IPS-20b (cell line): ENCODE results near the gene GCFC2.
A peak's percentile ranks its signal among the peaks of the same experiment; 100 is the strongest.
"Not testable (repeated sequence)": the region's sequence is repeated elsewhere in the genome, so short reads cannot be mapped to it uniquely, and the experiment has no call there.

Source experiments
- H3K27ac ChIP-seq: one replicate; pipeline ENCODE4 v1.5.1; 2013; ENCODE audit warnings: low read length
- H3K27me3 ChIP-seq: 2 replicates; pipeline ENCODE4 v1.6.1; 2013; ENCODE audit warnings: mild to moderate bottlenecking, low read length, inconsistent platforms; ENCODE audit not compliant: insufficient read depth
- H3K36me3 ChIP-seq: 2 replicates; pipeline ENCODE4 v1.6.1; 2013; ENCODE audit warnings: low read depth, mild to moderate bottlenecking, inconsistent platforms, low read length, moderate library complexity; ENCODE audit not compliant: insufficient read depth
- H3K4me1 ChIP-seq: 2 replicates; pipeline ENCODE4 v1.6.1; 2013; ENCODE audit warnings: mild to moderate bottlenecking, control low read depth, inconsistent platforms, low read length, moderate library complexity; ENCODE audit not compliant: insufficient read depth
- H3K4me3 ChIP-seq: 2 replicates; pipeline ENCODE4 v1.5.1; 2013; ENCODE audit warnings: mild to moderate bottlenecking, low read length, inconsistent platforms
- H3K9ac ChIP-seq: 2 replicates; pipeline ENCODE4 v1.6.1; 2013; ENCODE audit warnings: low read depth, mild to moderate bottlenecking, inconsistent platforms, low read length, moderate library complexity
- H3K9me3 ChIP-seq: 2 replicates; pipeline ENCODE4 v1.6.1; 2013; ENCODE audit warnings: mild to moderate bottlenecking, low read depth, low read length, inconsistent platforms; ENCODE audit not compliant: insufficient read depth

GCFC2 gene

DNA sequence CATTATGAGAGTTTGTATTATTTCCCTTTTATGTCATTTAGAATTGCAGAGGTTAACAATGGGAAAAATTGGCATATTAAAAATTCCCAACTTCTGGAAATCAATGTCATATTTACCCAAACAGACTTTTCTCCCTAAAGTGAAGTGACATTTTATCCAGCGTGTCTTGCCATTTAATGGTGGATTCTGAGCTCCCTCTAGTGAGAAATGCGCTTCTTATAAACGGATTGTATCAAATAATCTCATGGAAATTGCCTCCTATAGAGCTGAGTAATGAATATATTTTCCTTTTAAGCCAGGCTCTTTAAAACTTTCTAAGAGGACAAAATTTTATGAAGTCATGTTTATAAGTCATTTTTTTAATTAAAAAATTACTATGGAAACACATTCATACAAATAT is 5.7 kb upstream of the GCFC2 start:
- H3K36me3 ChIP-seq: no peaks in the 10 kb centered on the region
- 0 out of 2 replicates have a peak, but pooled peaks cover 4% of the 10 kb centered on the region for H3K9me3 ChIP-seq
- no peak overlapping the region for H3K27ac ChIP-seq
- H3K27me3 ChIP-seq: no peaks in the 10 kb centered on the region
- no peak overlapping the region for H3K4me3 ChIP-seq
- no peaks in the 10 kb centered on the region for H3K4me1 ChIP-seq
- H3K9ac ChIP-seq: no peak overlapping the region

DNA sequence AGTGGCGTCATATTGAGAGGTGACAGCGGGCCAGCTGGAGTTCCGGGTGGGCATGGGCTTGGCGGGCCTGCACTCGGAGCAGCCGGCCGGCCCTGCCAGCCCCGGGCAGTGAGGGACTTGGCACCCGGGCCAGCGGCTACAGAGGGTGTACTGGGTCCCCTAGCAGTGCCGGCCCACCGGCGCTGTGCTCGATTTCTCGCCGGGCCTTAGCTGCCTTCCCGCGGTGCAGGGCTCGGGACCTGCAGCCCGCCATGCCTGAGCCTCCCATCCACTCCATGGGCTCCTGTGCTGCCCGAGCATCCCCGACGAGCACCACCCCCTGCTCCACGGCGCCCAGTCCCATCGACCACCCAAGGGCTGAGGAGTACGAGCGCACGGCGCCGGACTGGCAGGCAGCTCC is 875 bp upstream of the GCFC2 start:
- H3K27ac ChIP-seq, H3K4me3 ChIP-seq, H3K9me3 ChIP-seq, H3K27me3 ChIP-seq, H3K4me1 ChIP-seq, H3K36me3 ChIP-seq, H3K9ac ChIP-seq: not testable (repeated sequence)

DNA sequence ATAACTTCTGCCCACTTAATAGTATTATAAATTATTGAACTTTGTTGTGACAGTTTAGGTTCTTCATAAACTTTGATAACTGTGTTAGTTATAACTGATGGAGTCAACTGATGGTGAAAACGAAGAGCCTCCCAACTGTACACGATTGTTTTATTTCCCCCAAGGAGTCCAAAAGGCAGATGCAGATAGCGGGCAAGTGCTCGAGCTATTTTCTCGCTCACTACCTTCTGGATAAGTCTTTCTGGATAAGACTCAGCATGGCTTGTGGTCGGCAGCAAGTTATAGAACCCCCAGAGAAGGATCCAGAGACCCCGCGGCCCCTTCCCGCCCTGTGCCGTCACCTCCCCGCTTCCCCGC is 517 bp downstream of the GCFC2 start:
- Histone ChIP-seq H3K4me3 (peak overlapping the region; percentile 83), H3K36me3 (peaks cover 11% of the 10 kb centered on the region), H3K9ac (peak overlapping the region; percentile 84), H3K27me3 (no peaks in the 10 kb centered on the region), H3K9me3 (no peaks in the 10 kb centered on the region), H3K27ac (peak overlapping the region; percentile 70), H3K4me1 (peaks cover 4% of the 10 kb centered on the region; the same call in 1 of the 2 replicates)

DNA sequence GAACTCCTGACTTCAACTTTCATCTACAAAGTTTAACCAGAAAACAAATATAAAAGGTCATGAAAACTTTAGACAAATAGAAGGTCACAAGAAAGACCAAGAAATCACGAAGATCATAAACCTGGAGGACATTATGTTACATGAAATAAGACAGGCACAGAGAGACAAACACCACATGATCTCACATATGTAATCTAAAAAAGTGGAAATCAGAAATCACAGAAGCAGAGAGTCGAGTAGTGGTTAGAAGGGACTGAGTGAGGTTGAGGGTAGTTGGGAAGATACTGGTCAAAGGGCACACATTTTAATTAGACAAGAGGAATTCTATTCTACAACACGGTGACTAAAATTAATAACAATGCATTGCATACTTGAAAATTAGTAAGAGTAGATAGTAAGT is 1.4 kb downstream of the GCFC2 start:
- H3K9ac ChIP-seq: peak overlapping the region; percentile 84; the same call in 1 of the 2 replicates
- no peak overlapping the region for H3K27ac ChIP-seq
- peaks cover 20% of the 10 kb centered on the region for H3K36me3 ChIP-seq
- H3K27me3 ChIP-seq: no peaks in the 10 kb centered on the region
- H3K4me3 ChIP-seq: peak overlapping the region; percentile 83
- H3K4me1 ChIP-seq: peaks cover 4% of the 10 kb centered on the region; the same call in 1 of the 2 replicates
- H3K9me3 ChIP-seq: no peaks in the 10 kb centered on the region

DNA sequence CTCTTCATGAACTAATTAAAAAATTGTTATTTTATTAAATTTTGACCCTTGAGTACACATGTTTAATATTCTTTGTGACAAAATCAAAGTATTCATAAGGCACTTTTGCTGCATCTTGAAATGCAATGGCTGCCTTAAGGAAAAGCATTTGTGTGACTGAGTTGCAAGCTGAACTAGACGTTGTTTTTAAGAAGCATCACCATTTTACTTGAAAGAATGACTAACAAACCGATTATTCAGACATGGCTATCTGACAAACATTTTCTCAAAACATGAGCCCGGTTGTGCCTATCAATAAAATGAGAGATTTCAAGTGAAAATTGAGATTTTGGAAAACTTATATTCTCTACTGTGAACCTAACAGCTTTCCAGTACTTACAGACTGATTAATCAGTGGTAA is 2.8 kb downstream of the GCFC2 start:
- peaks cover 34% of the 10 kb centered on the region for H3K36me3 ChIP-seq
- H3K4me1 ChIP-seq: peaks cover 4% of the 10 kb centered on the region; the same call in 1 of the 2 replicates
- H3K27me3 ChIP-seq: no peaks in the 10 kb centered on the region
- H3K9me3 ChIP-seq: no peaks in the 10 kb centered on the region
- no peak overlapping the region for H3K27ac ChIP-seq
- no peak overlapping the region for H3K9ac ChIP-seq
- H3K4me3 ChIP-seq: no peak overlapping the region

DNA sequence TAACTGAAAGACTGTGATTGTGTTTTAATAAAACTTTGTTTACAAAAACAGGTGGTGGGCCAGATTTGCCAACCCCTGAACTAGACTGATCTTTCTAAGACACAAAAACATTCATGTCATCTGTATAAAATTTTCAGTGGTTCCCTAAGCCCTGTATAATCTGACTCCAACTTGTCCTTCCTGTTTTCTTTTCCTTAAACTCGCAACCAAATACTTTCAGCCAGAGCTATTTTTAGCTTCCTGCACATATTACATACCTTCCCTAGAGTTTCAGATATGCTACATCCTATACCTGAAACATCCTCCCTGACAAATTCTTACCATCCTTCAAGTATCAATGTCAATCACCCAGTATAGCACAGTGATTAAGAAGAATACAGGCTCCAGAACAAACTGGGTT is 4.8 kb downstream of the GCFC2 start:
- Histone ChIP-seq H3K9ac (no peak overlapping the region), H3K4me1 (peaks cover under 1% of the 10 kb centered on the region; the same call in 1 of the 2 replicates), H3K27me3 (no peaks in the 10 kb centered on the region), H3K9me3 (no peaks in the 10 kb centered on the region), H3K4me3 (no peak overlapping the region), H3K36me3 (peaks cover 53% of the 10 kb centered on the region), H3K27ac (no peak overlapping the region)

DNA sequence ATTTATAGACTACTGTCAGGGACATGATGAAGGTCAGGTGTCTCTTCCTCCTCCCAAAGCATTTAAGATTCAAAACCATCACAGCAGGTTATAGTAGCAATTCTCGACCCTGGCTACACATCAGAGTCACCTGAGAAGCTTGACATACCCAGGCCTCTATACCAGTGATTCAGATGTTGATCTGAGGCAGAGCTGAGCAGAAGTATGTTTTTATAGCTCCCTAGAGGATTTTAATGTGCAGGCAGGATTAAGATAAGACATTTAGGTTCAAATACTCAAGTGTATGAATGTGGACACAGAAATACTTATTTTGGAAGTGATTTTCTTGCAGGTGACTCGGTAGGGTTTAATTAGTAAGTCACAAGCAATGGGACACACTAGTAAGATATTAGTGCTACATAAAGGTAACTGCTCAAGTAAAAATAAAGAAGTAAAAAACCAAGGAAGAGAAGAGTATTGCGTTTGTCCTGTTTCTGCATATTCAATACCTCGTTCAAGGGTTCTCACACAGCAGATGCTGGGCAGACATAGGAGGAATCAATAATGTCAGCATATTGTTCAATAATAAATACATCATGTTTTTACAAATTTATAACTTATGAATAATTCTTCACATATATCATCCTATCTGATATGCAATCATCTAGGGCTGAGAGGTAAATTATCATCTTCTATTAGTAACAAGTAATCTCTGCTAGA is 7.0 kb downstream of the GCFC2 start:
- Histone ChIP-seq H3K27me3 (no peaks in the 10 kb centered on the region), H3K4me3 (no peak overlapping the region), H3K9me3 (no peaks in the 10 kb centered on the region), H3K9ac (no peak overlapping the region), H3K36me3 (peaks cover 74% of the 10 kb centered on the region), H3K4me1 (no peaks in the 10 kb centered on the region), H3K27ac (no peak overlapping the region)

DNA sequence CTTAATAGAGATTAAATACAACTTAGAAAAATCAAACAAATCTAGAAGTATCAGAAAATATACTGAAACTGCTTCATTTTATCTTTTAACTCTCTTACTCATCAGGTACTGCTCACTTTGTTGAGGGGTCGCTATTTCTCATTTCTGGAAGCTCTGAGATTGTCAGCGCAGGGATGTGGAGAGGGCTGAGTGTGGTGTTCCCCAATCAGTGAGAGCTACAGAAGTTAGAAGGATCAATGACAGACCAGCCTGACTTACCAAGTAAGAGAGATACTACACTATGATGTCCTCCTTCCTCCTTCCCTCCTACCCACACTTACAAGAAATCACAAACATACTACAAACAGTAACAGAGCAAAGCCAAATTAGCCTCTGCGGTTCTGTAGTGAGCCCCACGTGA is 8.1 kb downstream of the GCFC2 start:
- peaks cover 80% of the 10 kb centered on the region for H3K36me3 ChIP-seq

DNA sequence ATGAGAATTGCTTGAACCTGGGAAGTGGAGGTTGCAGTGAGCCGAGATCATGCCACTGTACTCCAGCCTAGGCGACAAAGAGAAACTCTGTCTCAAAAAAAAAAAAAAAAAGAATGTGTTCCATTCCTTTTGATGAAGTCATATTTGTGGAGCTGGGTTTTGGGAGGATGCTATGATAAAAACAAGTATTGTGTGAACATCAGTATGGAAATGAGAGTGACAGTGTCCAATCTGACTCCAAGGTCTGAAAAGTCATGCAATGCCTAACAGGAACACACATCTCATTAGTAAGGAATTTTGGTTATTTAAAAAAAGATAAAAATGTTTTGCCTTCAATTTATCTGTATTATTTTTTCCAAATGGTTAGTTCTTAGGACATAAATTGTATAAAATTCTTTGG is 11.8 kb downstream of the GCFC2 start:
- H3K36me3 ChIP-seq: peaks cover 71% of the 10 kb centered on the region
- H3K27ac ChIP-seq: no peak overlapping the region
- no peak overlapping the region for H3K4me3 ChIP-seq
- H3K9ac ChIP-seq: no peak overlapping the region
- no peaks in the 10 kb centered on the region for H3K9me3 ChIP-seq
- H3K4me1 ChIP-seq: no peaks in the 10 kb centered on the region
- H3K27me3 ChIP-seq: no peaks in the 10 kb centered on the region

More for the DNA sequence above, 8.1 kb downstream of the GCFC2 start:
- Histone ChIP-seq H3K27ac (no peak overlapping the region), H3K27me3 (no peaks in the 10 kb centered on the region), H3K4me1 (no peaks in the 10 kb centered on the region), H3K9ac (no peak overlapping the region), H3K9me3 (no peaks in the 10 kb centered on the region), H3K4me3 (no peak overlapping the region)

DNA sequence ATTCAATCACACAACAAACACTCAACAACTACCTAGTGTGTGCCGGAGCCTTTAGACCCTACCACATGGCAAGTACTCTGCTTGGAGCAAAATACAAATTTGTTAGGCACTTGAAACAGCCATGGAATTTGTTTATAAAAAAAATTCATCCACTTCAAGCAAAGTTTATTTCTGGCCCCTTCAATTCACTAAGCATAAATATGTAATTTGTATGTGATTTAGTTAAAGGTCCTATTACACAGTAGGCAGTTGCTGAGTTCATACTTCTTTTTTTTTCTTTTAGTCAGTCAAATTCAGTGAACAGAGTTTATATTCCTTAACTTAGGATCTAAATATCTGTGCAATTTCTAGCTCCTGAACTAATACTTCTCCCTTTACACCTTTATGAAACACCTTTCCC is 22.5 kb downstream of the GCFC2 start:
- H3K4me3 ChIP-seq: no peak overlapping the region
- H3K36me3 ChIP-seq: peaks cover 75% of the 10 kb centered on the region
- no peak overlapping the region for H3K27ac ChIP-seq
- no peaks in the 10 kb centered on the region for H3K27me3 ChIP-seq
- H3K9me3 ChIP-seq: no peaks in the 10 kb centered on the region
- H3K4me1 ChIP-seq: no peaks in the 10 kb centered on the region
- H3K9ac ChIP-seq: no peak overlapping the region

DNA sequence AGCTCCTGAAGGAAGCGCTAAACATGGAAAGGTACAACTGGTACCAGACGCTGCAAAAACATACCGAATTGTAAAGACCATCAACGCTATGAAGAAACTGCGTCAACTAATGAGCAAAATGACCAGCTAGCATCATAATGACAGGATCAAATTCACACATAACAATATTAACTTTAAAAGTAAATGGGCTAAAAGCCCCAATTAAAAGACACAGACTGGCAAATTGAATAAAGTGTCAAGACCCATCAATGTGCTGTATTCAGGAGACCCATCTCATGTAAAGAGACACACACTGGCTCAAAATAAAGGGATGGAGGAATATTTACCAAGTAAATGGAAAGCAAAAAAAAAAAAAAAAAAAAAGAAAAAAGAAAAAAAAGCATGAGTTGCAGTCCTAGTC is 27.3 kb downstream of the GCFC2 start:
- not testable (repeated sequence) for H3K27ac ChIP-seq, H3K4me1 ChIP-seq, H3K9me3 ChIP-seq, H3K9ac ChIP-seq, H3K27me3 ChIP-seq, H3K4me3 ChIP-seq
- H3K36me3 ChIP-seq: peaks cover 56% of the 10 kb centered on the region

DNA sequence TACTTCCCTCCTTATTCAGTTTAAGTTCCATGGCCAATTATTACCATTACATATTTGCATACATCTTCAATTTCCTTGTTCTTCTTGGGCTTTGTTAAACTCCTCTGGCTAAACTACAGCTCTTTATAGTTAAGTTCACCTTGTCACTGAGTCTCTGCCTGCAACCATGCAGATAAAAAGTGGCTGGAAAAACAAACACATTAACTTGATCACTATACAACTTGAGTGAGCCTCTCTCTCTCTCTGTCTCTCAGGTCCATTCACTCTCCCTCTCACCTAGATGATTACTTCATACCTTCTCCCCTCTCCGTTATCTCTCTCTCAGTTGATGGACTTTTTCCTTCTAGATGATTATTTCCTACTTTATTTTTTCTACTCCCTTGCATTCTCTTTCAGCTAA is 30.3 kb downstream of the GCFC2 start:
- Histone ChIP-seq H3K4me1 (no peaks in the 10 kb centered on the region), H3K27me3 (no peaks in the 10 kb centered on the region), H3K9me3 (no peaks in the 10 kb centered on the region), H3K9ac (no peak overlapping the region), H3K27ac (no peak overlapping the region), H3K36me3 (peaks cover 33% of the 10 kb centered on the region), H3K4me3 (no peak overlapping the region)
